PC-3 (cell line): ENCODE data around the gene TSPYL2. TPM values are rescaled to one million over a fixed set of nuclear protein-coding genes. Genes with fewer than 3 reads are reported as not detected.
A peak's percentile ranks its signal among the peaks of the same experiment; 100 is the strongest.

Experiments used
- ATAC-seq: fragments of 200-7000 bp; cut with Tn5 transposase; 2 replicates; pipeline ENCODE4 v1.9.1; 2020; ENCODE audit warnings: mild to moderate bottlenecking, moderate library complexity
- Bru-seq: library from RNA; stranded (reverse); fragments of 400-500 nt; gene quantifications from one replicate; lab custom pipeline; 2021; lab: Mats Ljungman, UMichigan
- BruChase-seq, 2 experiments: library from RNA; stranded (reverse); fragments of 400-500 nt; gene quantifications; one replicate each; lab custom pipeline; 2021; lab: Mats Ljungman, UMichigan
- BruUV-seq: library from RNA; stranded (reverse); fragments of 400-500 nt; replicated peaks from 2 replicates; lab custom pipeline; 2021; lab: Mats Ljungman, UMichigan
- CTCF ChIA-PET: fragments of 300-600 bp; sonication (Branson Sonifier 250); formaldehyde crosslinking; loops from one replicate; lab custom pipeline; 2022; ENCODE audit warnings: antibody characterized with exemption; lab: Charles Lee
- POLR2A ChIA-PET: fragments of 300-600 bp; sonication (Branson Sonifier 250); formaldehyde crosslinking; loops from one replicate; lab custom pipeline; 2022; ENCODE audit warnings: antibody characterized with exemption; ENCODE audit not compliant: unreplicated experiment; lab: Charles Lee
- DNase-seq: peaks from one replicate; pipeline ENCODE4 v3.0.0-alpha.2; 2015
- H2AFZ ChIP-seq: fragments of 300-600 bp; sonication (generic); 2 replicates; pipeline ENCODE4 v1.6.0; 2016; ENCODE audit warnings: antibody characterized with exemption, low read length
- H3F3A ChIP-seq: fragments of 300-600 bp; sonication (generic); one replicate; pipeline ENCODE4 v1.6.0; 2017; ENCODE audit warnings: antibody characterized with exemption, low read length, control low read depth, mild to moderate bottlenecking; ENCODE audit not compliant: unreplicated experiment
- H3K27ac ChIP-seq: fragments of 300-600 bp; sonication (generic); 2 replicates; pipeline ENCODE4 v1.5.1; 2016; ENCODE audit warnings: mild to moderate bottlenecking, low read length
- H3K27me3 ChIP-seq: fragments of 300-600 bp; sonication (generic); 2 replicates; pipeline ENCODE4 v1.6.1; 2016; ENCODE audit warnings: low read length, mixed read lengths
- H3K36me3 ChIP-seq: fragments of 300-600 bp; sonication (generic); 2 replicates; pipeline ENCODE4 v1.6.1; 2016; ENCODE audit warnings: low read depth, mixed run types, low read length, mixed read lengths
- H3K4me1 ChIP-seq: fragments of 300-600 bp; sonication (generic); 2 replicates; pipeline ENCODE4 v1.5.1; 2016; ENCODE audit warnings: low read length; ENCODE audit not compliant: insufficient read depth
- H3K4me2 ChIP-seq: fragments of 300-600 bp; sonication (generic); 2 replicates; pipeline ENCODE4 v1.6.0; 2016; ENCODE audit warnings: low read length
- H3K4me3 ChIP-seq: fragments of 300-600 bp; sonication (generic); 2 replicates; pipeline ENCODE4 v1.5.1; 2016; ENCODE audit warnings: mild to moderate bottlenecking, low read length, mixed read lengths
- H3K79me2 ChIP-seq: fragments of 300-600 bp; sonication (generic); 2 replicates; pipeline ENCODE4 v1.6.1; 2017; ENCODE audit warnings: low read length, mixed read lengths
- H3K9ac ChIP-seq: fragments of 300-600 bp; sonication (generic); 2 replicates; pipeline ENCODE4 v1.6.0; 2016; ENCODE audit warnings: mild to moderate bottlenecking, low read length
- H3K9me2 ChIP-seq: fragments of 300-600 bp; sonication (generic); replicated peaks from 2 replicates; pipeline ENCODE4 v1.6.1; 2016; ENCODE audit warnings: mixed run types, low read length, mixed read lengths
- H3K9me3 ChIP-seq: fragments of 300-600 bp; sonication (generic); 2 replicates; pipeline ENCODE4 v1.6.1; 2016; ENCODE audit warnings: low read length, mixed read lengths
- H4K20me1 ChIP-seq: fragments of 300-600 bp; sonication (generic); 2 replicates; pipeline ENCODE4 v1.6.1; 2016; ENCODE audit warnings: low read length, mixed read lengths
- EZH2 ChIP-seq: fragments of 300-600 bp; sonication (generic); IDR thresholded peaks from one replicate; pipeline ENCODE4 v1.6.1; 2017; ENCODE audit warnings: antibody characterized with exemption, mild to moderate bottlenecking, low read length; ENCODE audit not compliant: unreplicated experiment
- EZH2phosphoT487 ChIP-seq: fragments of 300-600 bp; sonication (generic); IDR thresholded peaks from 2 replicates; pipeline ENCODE4 v1.6.1; 2018; ENCODE audit warnings: mild to moderate bottlenecking, antibody characterized with exemption, low read length, borderline replicate concordance
- intact Hi-C: fragments of 100-400 bp; cut with micrococcal nuclease; formaldehyde crosslinking; loops from 2 replicates; pipeline ENCODE4 v1.9.0; 2023
- long read RNA-seq: library from polyadenylated mRNA; unstranded; transcript quantifications from one replicate; pipeline ENCODE4 v2.0.0, GENCODE V29; 2021; ENCODE audit not compliant: unreplicated experiment
- total RNA-seq: library from RNA; depleted of rRNA; stranded (reverse); fragments of >200 nt; gene quantifications from 2 replicates; pipeline ENCODE4 v1.2.3, GENCODE V29; 2014; rRNA removed
- TF ChIP-seq, protein P1 (sequence below): fragments of 300-600 bp; sonication (generic); conservative IDR thresholded peaks from 2 replicates; pipeline ENCODE4 v1.5.1; 2017; ENCODE audit warnings: antibody characterized with exemption, low read depth, mild to moderate bottlenecking, low read length

TSPYL2 gene
- total RNA-seq (22.4 and 23.2 TPM in 2 replicates), Bru-seq, nascent RNA (percentile 98 among the genes with signal in this experiment), BruChase-seq, experiment 1, labeled RNA remaining after a 6-hour chase (percentile 98 among the genes with signal in this experiment), BruChase-seq, experiment 2, labeled RNA remaining after a 2-hour chase (percentile 99 among the genes with signal in this experiment)
- long read RNA-seq, transcript TSPYL2-201 (7 exons, 2,815 nt), result major isoform, 49 of 174 reads
- long read RNA-seq, partial matches to known transcripts, result 35 of 174 reads
- long read RNA-seq, other reads (novel, unspliced or antisense), result 89 of 174 reads

DNA sequence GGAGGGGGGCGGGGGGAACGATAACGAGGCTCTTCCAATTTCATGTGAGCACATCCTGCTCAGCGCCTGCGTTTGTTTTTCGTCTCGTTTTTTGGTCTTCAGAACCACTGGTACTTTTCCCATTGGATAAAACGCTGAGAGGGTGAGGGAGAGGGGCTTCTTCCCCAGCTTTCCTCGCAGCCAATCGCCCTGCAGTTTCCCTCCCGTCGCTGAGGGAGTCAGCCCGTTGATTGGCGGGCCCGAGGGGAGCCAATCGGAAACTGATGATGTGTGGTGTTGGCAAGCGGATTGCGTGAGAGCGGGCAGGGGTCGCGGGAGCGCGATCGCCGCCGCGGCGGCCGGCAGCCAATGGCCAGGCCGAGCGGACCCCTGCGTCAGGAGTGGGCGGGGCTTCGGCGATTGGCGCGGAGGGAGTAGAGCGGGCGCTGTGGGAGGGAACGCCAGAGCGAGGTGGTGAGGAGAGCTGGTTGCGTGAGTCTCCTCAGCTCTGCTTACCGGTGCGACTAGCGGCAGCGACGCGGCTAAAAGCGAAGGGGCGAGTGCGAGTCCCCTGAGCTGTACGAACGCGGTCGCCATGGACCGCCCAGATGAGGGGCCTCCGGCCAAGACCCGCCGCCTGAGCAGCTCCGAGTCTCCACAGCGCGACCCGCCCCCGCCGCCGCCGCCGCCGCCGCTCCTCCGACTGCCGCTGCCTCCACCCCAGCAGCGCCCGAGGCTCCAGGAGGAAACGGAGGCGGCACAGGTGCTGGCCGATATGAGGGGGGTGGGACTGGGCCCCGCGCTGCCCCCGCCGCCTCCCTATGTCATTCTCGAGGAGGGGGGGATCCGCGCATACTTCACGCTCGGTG, at the start of gene TSPYL2:
TSPYL2 (plus strand) TSS at position 443 of the 848 bp plus-strand sequence; CDS start at position 575, 132 bp downstream.
- ChIA-PET POLR2A (interaction anchor here (0.6 to 0.8 kb wide), 4 partner anchors 63 to 992 kb away, joined by 3 to 5 read pairs (median 3); no protein-coding TSS in a partner anchor), CTCF (no interaction called here)
- Histone ChIP-seq H3K27ac (peak within 1 kb of the TSS; percentile 37; the same call in 1 of the 2 replicates), H2AFZ (0 out of 2 replicates have a peak within 1 kb of the TSS, but pooled peaks have one; percentile 46), H3K4me3 (peak within 1 kb of the TSS; percentile 85), H3K9ac (peak within 1 kb of the TSS; percentile 90), H3K79me2 (peaks cover 23% of the 10 kb centered on the region), H3F3A (no peaks in the 10 kb centered on the region), H4K20me1 (peaks cover 17% of the 10 kb centered on the region), H3K36me3 (peaks cover 8% of the 10 kb centered on the region), H3K27me3 (no peaks in the 10 kb centered on the region), H3K9me3 (no peaks in the 10 kb centered on the region), H3K4me2 (peak within 1 kb of the TSS; percentile 83), H3K9me2 (no peaks in the 10 kb centered on the region), H3K4me1 (no peaks in the 10 kb centered on the region; the same call in 1 of the 2 replicates)
- DNase-seq (peak; percentile 96), ATAC-seq (peak; percentile 90)
- intact Hi-C loops, result no loop called here
- TF ChIP-seq, protein P1, sequence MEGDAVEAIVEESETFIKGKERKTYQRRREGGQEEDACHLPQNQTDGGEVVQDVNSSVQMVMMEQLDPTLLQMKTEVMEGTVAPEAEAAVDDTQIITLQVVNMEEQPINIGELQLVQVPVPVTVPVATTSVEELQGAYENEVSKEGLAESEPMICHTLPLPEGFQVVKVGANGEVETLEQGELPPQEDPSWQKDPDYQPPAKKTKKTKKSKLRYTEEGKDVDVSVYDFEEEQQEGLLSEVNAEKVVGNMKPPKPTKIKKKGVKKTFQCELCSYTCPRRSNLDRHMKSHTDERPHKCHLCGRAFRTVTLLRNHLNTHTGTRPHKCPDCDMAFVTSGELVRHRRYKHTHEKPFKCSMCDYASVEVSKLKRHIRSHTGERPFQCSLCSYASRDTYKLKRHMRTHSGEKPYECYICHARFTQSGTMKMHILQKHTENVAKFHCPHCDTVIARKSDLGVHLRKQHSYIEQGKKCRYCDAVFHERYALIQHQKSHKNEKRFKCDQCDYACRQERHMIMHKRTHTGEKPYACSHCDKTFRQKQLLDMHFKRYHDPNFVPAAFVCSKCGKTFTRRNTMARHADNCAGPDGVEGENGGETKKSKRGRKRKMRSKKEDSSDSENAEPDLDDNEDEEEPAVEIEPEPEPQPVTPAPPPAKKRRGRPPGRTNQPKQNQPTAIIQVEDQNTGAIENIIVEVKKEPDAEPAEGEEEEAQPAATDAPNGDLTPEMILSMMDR, result no peak
- TF ChIP-seq EZH2phosphoT487, result no peak
- no peak for TF ChIP-seq EZH2
- BruUV-seq, result no TSS peak

DNA sequence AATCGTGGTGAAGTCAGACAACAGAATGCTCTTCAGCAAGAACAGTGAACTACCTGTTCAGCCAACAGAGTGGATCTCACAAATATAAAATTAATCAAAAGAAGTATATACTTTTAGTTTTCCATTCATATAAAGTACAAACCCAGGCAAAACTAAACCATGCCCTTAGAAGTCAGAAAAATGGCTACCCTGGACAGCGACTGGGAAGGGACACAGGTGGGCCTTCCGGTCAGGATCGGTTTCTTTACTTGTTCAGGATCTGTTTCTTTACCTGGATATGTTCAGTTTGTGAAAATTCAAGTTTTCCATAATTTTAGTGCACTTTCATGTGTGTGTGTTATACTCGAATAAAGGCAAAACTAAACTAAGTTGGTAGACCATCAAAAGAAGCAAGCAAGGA, 46.0 kb upstream of the TSPYL2 start:
- Histone ChIP-seq H3K4me3 (no peak overlapping the region), H3K9me3 (no peaks in the 10 kb centered on the region), H3K27me3 (peaks cover 22% of the 10 kb centered on the region), H3K4me2 (no peak overlapping the region), H3F3A (no peaks in the 10 kb centered on the region), H2AFZ (no peak overlapping the region), H4K20me1 (no peaks in the 10 kb centered on the region), H3K27ac (no peak overlapping the region), H3K4me1 (no peaks in the 10 kb centered on the region), H3K9ac (no peak overlapping the region), H3K36me3 (no peaks in the 10 kb centered on the region), H3K79me2 (no peaks in the 10 kb centered on the region), H3K9me2 (no peaks in the 10 kb centered on the region)
- ATAC-seq (no peak), DNase-seq (no peak)
- TF ChIP-seq, protein P1, result no peak
- no peak for TF ChIP-seq EZH2
- no peak for TF ChIP-seq EZH2phosphoT487
- no TSS peak for BruUV-seq
- intact Hi-C loops, result no loop called here
- ChIA-PET CTCF (no interaction called here), POLR2A (no interaction called here)
